Inferior parietal cortex (tissue), 1 donor: ENCODE measurements around the gene NR2F2.

Source experiments
- DNase-seq: peaks from one replicate; pipeline ENCODE4 v3.0.0-alpha.2; 2016; ENCODE audit errors: extremely low spot score

Gene NR2F2

GRCh38 chr15:96331945-96332636 lies 1.6 kb downstream of the NR2F2 start:
- no peak for DNase-seq

GRCh38 chr15:96332637-96333121 lies 2.2 kb downstream of the NR2F2 start:
- no peak for DNase-seq

- DNase-seq = no peak
These were observed 2.9 kb downstream of the NR2F2 start for GRCh38 chr15:96333131-96334016.

- DNase-seq = no peak
These were observed 3.7 kb downstream of the NR2F2 start for GRCh38 chr15:96334017-96334704.

- no peak for DNase-seq
These were observed 4.4 kb downstream of the NR2F2 start for GRCh38 chr15:96334705-96335410.

GRCh38 chr15:96335411-96336024 lies 5.0 kb downstream of the NR2F2 start:
- DNase-seq = no peak

GRCh38 chr15:96336108-96336595 lies 5.7 kb downstream of the NR2F2 start:
- no peak for DNase-seq

- DNase-seq = no peak
These were observed 6.3 kb downstream of the NR2F2 start for GRCh38 chr15:96336596-96337364.

GRCh38 chr15:96337365-96338023 lies 7.0 kb downstream of the NR2F2 start:
- DNase-seq = no peak

- DNase-seq = no peak
These were observed 7.7 kb downstream of the NR2F2 start for GRCh38 chr15:96338074-96338765.

GRCh38 chr15:96338766-96339618 lies 8.5 kb downstream of the NR2F2 start:
- DNase-seq = no peak

GRCh38 chr15:96339619-96340347 lies 9.3 kb downstream of the NR2F2 start:
- DNase-seq = no peak

GRCh38 chr15:96340348-96340597 lies 9.8 kb downstream of the NR2F2 start:
- DNase-seq = no peak

- DNase-seq = no peak
These were observed 10.4 kb downstream of the NR2F2 start for GRCh38 chr15:96340598-96341512.

- DNase-seq = no peak
These were observed 11.3 kb downstream of the NR2F2 start for GRCh38 chr15:96341513-96342405.
